Activated T-helper 1 cell treated with Interleukin-2 at 50 U/mL for 16 hours (primary cell): Measurements from ENCODE around the gene LMAN1L.

ENCODE experiments used
- DNase-seq: peaks from one replicate; pipeline ENCODE4 v3.0.0-alpha.2; 2020; ENCODE audit warnings: low read depth

The LMAN1L gene

DNA sequence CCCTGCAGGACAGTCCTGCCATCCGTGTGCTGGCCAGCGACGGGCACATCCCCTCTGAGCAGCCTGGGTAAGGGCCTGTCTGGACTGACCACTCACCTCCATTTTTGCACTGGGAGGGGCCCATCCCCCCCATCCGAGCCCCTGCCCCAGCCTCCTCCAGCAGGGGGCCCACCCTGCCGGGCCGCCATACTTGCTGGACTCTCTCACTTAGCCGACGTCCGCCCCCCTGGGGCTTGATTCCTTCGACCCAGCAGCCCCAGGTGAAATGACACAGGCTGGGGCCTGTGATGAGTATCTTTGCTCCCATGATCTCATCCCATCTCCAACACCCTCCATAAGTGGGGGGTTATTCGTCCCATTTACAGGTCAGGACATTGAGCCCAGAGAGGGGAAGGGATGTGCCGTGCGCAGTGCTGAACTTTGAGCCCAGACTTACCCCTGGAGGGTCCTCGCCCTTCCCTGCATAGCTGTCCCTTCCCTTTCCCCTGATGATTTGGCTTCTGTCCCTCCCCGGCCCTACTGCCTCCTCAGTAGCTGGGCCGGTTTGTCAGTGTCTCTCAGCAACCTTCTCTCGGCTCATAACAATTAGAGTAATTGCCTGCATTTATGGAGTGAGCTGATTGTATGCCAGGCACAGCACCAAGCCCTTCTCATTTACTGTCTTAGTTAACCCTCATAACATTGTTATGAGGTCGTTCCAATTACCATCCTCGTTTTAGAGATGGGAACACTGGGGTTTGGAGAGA is 4.2 kb downstream of the LMAN1L start:
- no peak for DNase-seq

GRCh38 chr15:74817370-74817737 is 4.7 kb downstream of the LMAN1L start:
- DNase-seq, result no peak

- DNase-seq, result no peak
These were observed 7.4 kb downstream of the LMAN1L start for GRCh38 chr15:74820056-74820455.

DNA sequence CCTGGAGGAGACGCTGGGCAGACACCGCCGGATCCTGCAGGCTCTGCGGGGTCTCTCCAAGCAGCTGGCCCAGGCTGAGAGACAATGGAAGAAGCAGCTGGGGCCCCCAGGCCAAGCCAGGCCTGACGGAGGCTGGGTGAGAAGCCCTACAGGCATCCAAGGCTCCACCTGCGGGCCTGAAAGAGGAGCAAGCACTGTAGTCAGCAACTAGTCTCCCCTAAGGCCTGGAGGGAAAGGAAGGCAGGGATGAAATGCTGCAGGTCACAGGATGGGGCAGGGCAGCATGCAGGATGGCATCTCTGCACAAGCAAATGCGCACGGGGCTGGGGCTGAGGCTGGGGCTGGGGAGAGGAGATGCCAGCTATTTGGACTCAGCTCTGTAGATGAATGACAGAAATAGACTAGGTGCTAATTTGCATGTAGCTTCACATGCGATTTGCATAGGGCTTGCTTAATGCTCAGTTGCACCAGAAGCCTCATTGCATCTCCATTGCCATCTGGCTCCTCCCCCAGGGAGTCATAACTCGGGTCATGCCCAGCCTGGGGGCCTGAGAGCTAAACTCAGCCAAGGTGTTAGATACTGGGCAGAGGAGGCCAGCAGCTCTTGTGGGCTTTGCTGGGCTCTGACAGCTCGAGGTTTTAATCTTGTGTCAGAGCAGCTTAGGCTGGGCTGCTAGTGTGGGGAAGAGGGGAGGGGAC is 8.6 kb downstream of the LMAN1L start:
- DNase-seq, result no peak

GRCh38 chr15:74821790-74822158 is 9.1 kb downstream of the LMAN1L start:
- DNase-seq, result no peak

- DNase-seq, result no peak
These were observed 9.6 kb downstream of the LMAN1L start for GRCh38 chr15:74822233-74822632.

DNA sequence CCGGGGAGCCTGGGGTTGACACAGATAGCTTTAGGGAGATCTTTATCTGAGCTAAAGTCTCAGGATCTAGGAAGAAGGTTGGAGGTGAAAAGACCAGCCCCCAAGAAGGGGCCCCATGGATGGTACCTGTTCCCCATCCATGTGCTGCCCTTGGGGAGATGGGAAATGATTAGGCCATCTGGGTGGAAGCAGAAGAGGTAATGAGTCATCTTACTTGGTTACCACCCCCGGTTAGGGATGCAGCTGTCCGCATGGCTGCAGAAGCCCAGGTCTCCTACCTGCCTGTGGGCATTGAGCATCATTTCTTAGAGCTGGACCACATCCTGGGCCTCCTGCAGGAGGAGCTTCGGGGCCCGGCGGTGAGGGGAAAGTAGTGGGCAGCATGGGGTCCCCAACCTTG is 10.7 kb downstream of the LMAN1L start:
- DNase-seq, result no peak

DNA sequence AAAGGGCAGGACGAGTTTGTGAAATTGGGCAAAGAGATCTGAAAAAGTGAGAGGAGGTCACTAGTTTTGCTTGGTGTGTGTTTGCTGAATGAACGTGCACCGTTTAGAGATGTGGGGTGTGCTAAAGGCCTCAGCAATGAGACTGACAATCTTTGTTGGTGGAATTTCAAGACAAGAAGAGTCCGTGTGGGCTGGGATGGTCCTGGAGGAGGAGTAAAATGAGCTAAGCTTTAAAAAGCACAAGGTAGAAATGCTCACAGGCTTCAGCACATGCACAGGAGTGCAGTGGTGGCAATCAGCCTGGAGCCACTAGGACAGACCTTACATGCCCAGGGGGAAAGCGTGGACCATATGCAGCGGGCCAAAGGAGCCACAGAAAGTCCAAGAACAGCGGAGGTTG is 12.3 kb downstream of the LMAN1L start:
- no peak for DNase-seq

DNA sequence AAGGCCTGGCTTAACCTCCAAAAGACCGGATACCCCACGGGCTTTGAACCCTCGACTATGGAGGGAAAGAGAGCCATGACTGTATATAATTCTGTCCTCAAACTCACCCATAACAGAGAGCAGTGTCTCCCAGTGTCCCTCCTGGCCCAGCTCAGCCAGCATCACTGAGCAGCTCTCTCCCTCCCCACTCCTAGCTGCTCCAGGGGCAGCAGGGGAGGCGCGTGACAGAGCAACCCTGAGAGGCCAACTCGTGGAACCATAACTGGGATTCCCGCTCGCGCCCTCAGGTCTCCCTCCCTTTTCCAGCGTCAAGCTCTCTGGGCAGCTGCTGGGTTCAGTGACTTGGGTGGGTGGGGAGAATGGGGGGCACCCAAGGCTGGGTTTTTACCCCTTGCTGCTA is 13.2 kb downstream of the LMAN1L start:
- no peak for DNase-seq

DNA sequence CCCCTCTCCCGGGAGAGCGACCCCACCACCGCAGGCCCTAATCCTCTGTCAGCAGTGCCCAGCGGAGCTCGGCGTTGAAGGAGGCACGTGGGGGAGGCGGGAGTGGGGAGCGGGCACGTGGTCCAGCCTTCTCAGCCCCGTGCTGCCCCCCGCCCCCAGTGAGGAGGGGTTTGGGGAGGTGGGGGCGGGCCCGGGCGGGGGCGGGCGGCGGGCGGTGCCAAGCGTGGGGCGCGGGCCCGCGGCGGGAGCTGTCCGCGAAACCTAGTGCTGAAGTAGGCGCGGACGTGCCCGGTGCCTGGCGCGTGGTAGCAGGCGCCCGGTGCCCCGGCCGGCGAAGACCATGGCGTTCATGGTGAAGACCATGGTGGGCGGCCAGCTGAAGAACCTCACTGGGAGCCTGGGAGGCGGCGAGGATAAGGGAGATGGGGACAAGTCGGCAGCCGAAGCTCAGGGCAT is 13.8 kb downstream of the LMAN1L start, which contains the start of gene CPLX3:
Gene CPLX3 (plus strand): TSS at position 264 of the 456 bp plus-strand sequence. CDS start 77 bp downstream, at position 341.
- peak; percentile 22 for DNase-seq

GRCh38 chr15:74826921-74827320 is 14.3 kb downstream of the LMAN1L start:
- DNase-seq, result no peak

DNA sequence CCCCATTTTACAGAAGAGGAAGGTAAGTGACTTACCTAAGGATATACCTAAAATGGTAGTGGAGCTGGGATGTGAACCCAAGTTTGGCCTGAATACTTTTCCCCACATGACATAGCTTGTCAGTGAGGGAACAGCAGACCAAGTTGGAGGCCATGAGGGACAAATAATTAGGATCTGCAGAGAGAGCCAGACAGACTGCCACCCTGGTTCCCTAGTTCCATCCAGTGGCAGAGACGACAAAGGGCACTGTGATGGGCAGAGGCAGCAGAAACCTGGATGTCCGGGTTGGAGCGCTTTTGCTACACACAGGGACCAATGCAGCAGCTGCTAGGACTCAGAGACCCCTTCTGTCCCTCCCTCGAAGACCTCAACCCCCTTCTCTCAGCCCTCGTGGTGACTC is 15.0 kb downstream of the LMAN1L start:
- DNase-seq, result no peak

GRCh38 chr15:74828835-74829234 is 16.2 kb downstream of the LMAN1L start:
- no peak for DNase-seq

- DNase-seq, result no peak
These were observed 16.9 kb downstream of the LMAN1L start for GRCh38 chr15:74829486-74829885.

GRCh38 chr15:74829991-74830390 is 17.4 kb downstream of the LMAN1L start:
- no peak for DNase-seq

- no peak for DNase-seq
These were observed 18.2 kb downstream of the LMAN1L start for GRCh38 chr15:74830868-74831267.

DNA sequence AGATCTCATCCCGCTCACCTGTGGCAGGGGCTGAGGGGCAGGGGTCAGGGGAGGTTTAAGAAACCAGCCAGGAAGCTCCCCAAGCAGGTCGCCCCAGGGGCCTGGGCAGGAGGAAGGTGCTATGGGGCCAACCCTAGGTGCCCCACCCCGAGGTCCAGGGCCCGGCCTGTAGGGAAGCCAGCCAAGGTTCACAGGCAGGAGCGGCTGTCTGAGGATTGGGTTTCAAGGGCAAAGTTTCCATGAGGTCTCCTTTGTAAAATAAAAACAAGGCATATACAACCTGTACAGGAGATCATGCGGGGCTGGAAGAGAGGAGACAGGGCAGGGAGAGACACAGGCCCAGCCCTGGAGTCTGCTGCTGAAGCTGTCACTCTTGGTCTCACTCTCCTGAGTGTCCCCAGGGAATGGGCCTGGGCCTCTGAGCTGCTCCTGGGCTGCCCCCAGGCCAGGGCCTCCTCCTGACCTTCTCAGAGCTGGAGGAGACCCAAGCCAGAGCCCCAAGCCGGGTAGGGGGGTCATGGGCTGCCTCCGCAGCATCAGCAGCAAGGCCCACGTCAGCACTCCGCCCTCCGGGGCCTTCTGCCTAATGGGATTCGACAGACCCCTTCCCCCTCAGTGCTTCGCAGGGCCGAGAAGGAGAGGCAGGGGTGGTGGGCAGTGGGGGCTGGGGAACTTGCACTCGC is 19.3 kb downstream of the LMAN1L start:
- no peak for DNase-seq

GRCh38 chr15:74832826-74833225 is 20.2 kb downstream of the LMAN1L start:
- DNase-seq, result no peak

DNA sequence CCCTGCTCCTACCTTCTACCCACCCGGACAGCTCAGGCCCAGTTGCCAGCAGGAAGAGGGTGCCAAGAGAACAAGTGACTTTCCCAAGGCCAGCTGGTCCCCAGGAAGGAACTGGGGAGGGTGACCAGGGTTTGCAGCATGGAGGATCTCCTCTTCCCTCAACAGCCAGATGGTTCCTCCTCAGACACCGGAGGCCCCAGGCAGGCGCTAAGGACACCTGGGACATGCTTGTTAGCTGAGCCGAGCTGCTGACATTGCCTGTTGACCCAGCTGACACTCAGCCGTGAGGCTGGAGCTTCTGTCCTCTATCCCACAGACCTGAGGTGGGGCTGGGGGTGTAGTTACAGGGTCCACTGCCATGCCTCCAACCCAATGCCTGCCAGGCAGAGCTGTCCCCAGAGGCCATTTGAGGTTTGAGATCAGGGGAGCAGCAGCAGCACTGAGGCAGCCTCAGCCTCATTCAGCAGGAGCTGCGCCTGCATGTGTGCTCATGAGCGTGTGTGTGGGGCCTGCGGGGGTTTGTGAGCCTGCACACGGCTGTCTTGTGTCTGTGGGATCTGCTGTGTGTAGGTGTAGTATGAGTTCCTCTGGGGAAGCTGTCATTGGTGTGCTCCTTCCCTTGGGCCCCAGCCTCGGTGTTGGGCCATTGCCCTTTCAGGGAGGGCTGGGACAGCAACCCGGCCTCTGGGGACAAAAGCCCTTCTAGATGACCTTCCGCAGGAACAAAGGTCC is 20.9 kb downstream of the LMAN1L start:
- DNase-seq, result no peak

GRCh38 chr15:74835312-74835823 is 22.7 kb downstream of the LMAN1L start:
- peak; percentile 18 for DNase-seq

GRCh38 chr15:74836846-74837245 is 24.2 kb downstream of the LMAN1L start:
- DNase-seq, result no peak

- no peak for DNase-seq
These were observed 25.0 kb downstream of the LMAN1L start for GRCh38 chr15:74837482-74838136.
